Measurements from ENCODE around the gene HECTD4. TPM values are rescaled to one million over a fixed set of nuclear protein-coding genes. Genes with fewer than 3 reads are reported as not detected.

HECTD4 gene
- total RNA-seq, 1 experiment from 2014 or later = 30.0 TPM

DNA sequence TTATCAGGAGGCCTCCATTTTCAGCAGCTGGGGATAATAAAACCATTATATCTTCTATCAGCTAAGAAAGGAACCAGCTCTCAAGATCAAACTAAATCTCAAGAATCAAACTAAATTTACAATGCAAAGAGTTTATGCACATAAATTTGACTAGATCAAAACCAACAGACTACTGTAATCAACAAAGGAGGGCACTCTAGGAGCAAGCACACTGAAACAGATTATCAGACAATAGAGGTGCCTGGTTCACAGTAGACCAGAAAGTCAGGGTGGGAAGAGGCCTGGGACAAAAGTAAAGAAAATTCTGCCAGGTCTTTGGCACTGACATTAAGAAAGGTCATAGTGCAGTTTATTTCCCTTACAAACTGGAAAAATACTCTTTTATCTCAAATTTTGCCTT, 61.0 kb downstream of the HECTD4 start:
- no peaks in the 10 kb centered on the region for H3K27me3 Mint-ChIP-seq (ENCODE audit: low read depth)
- no peaks in the 10 kb centered on the region for H3K23me2 ChIP-seq (ENCODE audit: insufficient read length, low read depth, low read length, poor library complexity, severe bottlenecking)
- DNase-seq = no peak
- peak overlapping the region; percentile 52 to 91 (median 82); a peak in 5 of 7 replicates for H3K27ac Mint-ChIP-seq
- H2BK12ac ChIP-seq (ENCODE audit: insufficient read length, low read depth, low read length) = no peak overlapping the region
- no peaks in the 10 kb centered on the region; a peak in 1 of 5 replicates for H3K9me3 Mint-ChIP-seq
- H3K27me3 ChIP-seq (ENCODE audit: insufficient read depth, low read length) = no peaks in the 10 kb centered on the region
- no peak overlapping the region for H3K4me3 Mint-ChIP-seq
- no peaks in the 10 kb centered on the region; a peak in 1 of 7 replicates for H3K36me3 Mint-ChIP-seq (ENCODE audit: insufficient read depth in 1 of 3, low read depth in 3 of 3)
- H2BK20ac ChIP-seq (ENCODE audit: low read depth, low read length, poor library complexity, severe bottlenecking) = no peak overlapping the region
- no peak overlapping the region for H4K8ac ChIP-seq (replicated peaks; ENCODE audit: insufficient read length, low read depth, low read length)
- no peak overlapping the region for H2BK15ac ChIP-seq (ENCODE audit: low read depth, low read length)
- no peak overlapping the region for H4K91ac ChIP-seq (ENCODE audit: insufficient read length, low read depth, low read length)
- no peak overlapping the region for H3K14ac ChIP-seq (ENCODE audit: insufficient read depth, low read length)
- H3K18ac ChIP-seq (ENCODE audit: insufficient read length, low read depth, low read length) = no peak overlapping the region
- no peak overlapping the region for H3K23ac ChIP-seq (ENCODE audit: insufficient read length, low read depth, low read length)
- H3T11ph ChIP-seq (ENCODE audit: low read length) = no peak overlapping the region
- no peak overlapping the region for H2BK5ac ChIP-seq (ENCODE audit: insufficient read length, low read length)
- no peak overlapping the region for H4K5ac ChIP-seq (ENCODE audit: insufficient read length, low read depth, low read length)
- no peaks in the 10 kb centered on the region for H4K20me1 ChIP-seq (ENCODE audit: control insufficient read depth, insufficient read depth, insufficient read length)
- H3K79me2 ChIP-seq (ENCODE audit: insufficient read depth, low read length) = no peaks in the 10 kb centered on the region; the same call in 1 of the 2 replicates
- no peaks in the 10 kb centered on the region for H3K9me3 ChIP-seq (ENCODE audit: control insufficient read depth, low read depth, low read length)
- TF ChIP-seq, protein P1, sequence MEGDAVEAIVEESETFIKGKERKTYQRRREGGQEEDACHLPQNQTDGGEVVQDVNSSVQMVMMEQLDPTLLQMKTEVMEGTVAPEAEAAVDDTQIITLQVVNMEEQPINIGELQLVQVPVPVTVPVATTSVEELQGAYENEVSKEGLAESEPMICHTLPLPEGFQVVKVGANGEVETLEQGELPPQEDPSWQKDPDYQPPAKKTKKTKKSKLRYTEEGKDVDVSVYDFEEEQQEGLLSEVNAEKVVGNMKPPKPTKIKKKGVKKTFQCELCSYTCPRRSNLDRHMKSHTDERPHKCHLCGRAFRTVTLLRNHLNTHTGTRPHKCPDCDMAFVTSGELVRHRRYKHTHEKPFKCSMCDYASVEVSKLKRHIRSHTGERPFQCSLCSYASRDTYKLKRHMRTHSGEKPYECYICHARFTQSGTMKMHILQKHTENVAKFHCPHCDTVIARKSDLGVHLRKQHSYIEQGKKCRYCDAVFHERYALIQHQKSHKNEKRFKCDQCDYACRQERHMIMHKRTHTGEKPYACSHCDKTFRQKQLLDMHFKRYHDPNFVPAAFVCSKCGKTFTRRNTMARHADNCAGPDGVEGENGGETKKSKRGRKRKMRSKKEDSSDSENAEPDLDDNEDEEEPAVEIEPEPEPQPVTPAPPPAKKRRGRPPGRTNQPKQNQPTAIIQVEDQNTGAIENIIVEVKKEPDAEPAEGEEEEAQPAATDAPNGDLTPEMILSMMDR (conservative IDR thresholded peaks at IDR 0.05) = no peak
- H3K9ac ChIP-seq (ENCODE audit: extremely low read depth, insufficient read length, low read length) = no peak overlapping the region
- no peak overlapping the region for H2BK120ac ChIP-seq (ENCODE audit: low read depth, low read length, poor library complexity, severe bottlenecking)
- H3K4me1 ChIP-seq (ENCODE audit: insufficient read depth, low read length) = peaks cover 2% of the 10 kb centered on the region; the same call in 1 of the 2 replicates
- no peak overlapping the region for H2AFZ ChIP-seq (ENCODE audit: low read length)
- no peak overlapping the region for H2AK5ac ChIP-seq (ENCODE audit: insufficient read length, low read length)
- H3K27ac ChIP-seq (ENCODE audit: insufficient read length, low read depth, low read length) = no peak overlapping the region
- H3K4me2 ChIP-seq (ENCODE audit: insufficient read depth, insufficient read length, low read length) = no peak overlapping the region
- H3K79me1 ChIP-seq (ENCODE audit: insufficient read depth, low read depth, low read length, poor library complexity, severe bottlenecking) = no peaks in the 10 kb centered on the region
- no peak overlapping the region for H3K56ac ChIP-seq (ENCODE audit: insufficient read length, low read depth, low read length)
- H3K4me1 Mint-ChIP-seq = peaks cover 24 to 27% of the 10 kb centered on the region in 2 experiments
- H3K4ac ChIP-seq (ENCODE audit: low read depth, low read length) = no peak overlapping the region

Measured in H9 (cell line).